HG03432 (cell line): ENCODE data around the gene KRT79.
"Not testable (repeated sequence)": the region's sequence is repeated elsewhere in the genome, so short reads cannot be mapped to it uniquely, and the experiment has no call there.

Experiments
- ATAC-seq: cut with Tn5 transposase; IDR thresholded peaks from one replicate; pipeline ENCODE4 v1.9.1; 2021; ENCODE audit warnings: mild to moderate bottlenecking, moderate library complexity; ENCODE audit not compliant: unreplicated experiment

The KRT79 gene

DNA sequence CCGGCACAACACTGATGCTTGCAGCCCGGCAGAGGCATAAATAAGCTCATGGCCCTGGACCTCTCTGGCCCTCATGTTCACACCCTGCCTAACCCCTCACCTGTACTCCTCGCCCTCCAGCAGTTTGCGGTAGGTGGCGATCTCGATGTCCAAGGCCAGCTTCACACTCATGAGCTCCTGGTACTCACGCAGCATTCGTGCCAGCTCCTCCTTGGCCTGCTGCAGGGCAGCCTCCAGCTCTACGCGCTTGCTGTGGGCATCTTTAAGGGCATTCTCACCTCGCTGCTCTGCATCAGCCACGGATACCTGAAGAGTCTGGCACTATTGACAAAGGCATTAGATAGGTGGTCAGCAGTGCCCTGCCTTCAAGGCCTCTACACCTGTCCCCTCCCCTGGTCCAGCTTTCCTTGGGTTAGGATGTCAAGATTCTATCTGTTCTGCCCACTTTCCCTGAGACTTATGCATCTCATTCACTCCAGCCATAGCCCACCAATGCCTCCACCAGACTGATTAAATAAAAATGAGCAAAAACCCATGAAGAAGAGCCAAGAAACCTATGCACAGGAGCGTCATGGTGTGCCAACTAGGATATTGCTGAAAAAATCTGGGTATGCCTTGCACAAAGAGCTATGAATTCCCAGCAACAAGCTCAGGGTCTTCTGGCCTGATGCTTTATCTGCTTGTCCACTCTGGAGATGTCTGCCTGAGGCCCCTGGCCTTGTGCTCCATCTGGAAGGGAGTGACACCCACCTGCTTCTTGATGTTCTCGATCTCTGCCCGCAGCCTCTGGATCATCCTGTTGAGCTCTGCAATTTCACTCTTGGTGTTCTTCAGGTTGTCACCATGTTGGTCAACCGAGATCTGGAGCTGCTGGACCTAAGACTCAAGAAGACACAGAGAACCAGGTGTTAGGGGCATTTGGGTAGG, 26.3 kb downstream of the KRT79 start:
- ATAC-seq: no peak

DNA sequence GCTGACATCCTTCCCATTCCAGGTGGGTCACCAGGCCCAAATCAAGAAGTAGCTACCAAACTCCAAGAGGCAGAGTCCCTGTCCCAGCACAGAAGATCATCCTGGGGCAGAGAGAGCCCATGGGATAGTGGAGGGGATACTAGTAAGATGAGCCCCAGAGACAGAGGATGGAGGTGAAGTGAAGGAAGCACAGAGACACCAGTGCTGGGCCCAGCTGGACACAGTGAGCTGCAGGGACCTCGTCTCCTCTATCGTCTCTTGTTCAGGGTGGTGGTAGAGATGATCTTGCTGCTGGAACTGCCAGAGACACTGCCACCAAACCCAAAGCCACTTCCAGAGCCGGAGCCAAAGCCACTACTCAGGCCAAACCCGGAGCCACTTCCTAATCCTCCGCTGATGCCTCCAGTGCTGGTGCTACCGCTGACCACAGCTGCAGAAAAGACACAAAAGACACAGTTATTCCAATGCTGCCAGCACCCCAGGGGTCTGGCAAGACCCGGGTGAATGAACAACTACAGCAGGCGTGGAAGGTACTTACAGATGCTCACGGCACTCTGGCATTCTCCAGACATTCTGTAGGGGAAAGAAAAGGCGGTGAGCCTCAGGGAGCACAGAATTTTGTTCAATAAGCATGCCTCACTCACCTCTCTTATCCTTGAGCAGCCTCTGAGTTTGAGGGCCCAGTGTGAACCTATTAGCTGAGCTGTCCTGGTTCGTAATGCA, 27.1 kb downstream of the KRT79 start:
- no peak for ATAC-seq

DNA sequence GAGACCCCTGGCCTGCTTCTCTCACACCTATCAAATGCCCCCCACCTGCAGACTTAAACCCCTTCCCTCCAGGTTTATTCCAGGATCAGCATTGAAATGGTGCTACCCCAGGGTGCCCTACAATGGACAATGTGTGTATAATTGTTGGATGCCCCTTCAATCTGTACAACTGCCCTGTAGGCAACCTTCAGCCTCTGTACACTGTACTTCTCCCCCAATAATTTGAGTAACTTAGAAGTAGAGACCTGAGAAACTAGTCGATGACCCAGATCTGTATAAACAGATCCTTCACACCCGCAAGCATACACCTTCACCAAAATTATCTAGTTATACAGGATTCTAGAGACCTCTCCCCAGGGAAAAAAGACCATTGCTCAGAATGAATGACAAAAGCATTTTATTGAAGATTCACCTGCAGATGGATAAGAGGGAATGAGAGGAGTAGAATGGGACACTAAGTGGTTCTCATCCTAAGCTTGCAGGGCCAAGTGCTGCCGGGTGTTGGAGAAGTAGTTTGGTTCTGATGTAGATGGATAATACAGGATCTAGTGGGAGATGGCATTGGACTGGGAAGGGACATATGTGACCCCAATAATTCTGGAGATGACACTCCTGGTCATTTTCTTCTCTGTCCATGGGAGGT, 27.8 kb downstream of the KRT79 start:
- ATAC-seq: no peak

DNA sequence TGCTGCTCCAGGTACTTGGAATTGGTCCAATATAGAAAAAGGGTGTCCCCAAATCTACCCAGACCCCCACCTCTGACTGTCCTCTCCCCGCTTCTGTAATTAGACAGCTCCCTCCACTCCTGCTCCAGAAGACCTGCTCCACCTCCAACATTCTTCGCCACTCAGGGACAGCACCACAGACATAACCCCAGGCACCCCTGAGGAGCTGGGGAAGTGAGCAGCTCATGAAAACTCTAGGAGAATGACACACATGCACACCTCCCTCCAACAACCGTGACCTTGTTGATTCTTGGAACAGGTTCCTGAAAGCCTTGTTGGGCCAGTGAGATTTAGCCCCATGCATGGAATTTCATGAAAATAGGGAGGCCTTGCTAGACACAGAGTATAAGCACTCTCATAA, 28.4 kb downstream of the KRT79 start:
- ATAC-seq: no peak

DNA sequence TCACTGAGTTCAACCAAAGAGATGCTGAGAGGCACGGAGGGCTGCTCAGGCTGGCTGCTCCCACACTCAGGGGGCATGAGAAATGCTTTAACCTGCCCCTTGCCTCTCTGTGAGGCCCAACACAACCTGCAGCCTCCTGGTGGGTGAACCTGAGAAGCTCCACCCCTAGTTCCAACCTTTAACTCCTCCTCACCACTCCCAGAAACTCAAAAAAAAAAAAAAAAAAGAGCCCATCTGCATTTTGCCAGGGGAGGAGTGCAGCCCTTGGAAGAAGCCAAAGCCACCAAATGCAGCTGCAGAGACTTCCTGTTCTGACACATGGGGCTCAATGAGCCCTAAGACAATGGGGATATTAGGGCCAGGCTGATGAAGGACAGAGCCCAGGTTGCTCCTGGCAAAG, 29.1 kb downstream of the KRT79 start:
- ATAC-seq: no peak

DNA sequence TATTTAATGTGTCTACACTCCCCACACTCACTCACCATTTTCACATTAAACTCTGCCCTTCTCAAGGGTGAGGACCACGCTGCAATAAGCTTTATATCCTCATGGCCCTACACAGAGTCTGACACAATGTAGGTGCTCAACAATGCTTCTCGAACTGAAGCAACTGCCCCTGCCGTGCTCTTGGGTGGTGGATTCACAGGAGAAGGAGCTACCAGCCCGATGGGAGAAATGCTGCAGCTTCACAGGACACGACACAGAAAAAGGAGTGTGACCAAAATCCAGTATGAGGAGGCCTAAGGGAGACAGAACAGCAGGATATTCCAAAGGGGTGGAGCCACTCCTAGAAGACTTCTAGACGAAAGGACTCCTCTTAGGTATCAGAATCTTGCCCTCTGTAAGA, 31.7 kb downstream of the KRT79 start:
- no peak for ATAC-seq

DNA sequence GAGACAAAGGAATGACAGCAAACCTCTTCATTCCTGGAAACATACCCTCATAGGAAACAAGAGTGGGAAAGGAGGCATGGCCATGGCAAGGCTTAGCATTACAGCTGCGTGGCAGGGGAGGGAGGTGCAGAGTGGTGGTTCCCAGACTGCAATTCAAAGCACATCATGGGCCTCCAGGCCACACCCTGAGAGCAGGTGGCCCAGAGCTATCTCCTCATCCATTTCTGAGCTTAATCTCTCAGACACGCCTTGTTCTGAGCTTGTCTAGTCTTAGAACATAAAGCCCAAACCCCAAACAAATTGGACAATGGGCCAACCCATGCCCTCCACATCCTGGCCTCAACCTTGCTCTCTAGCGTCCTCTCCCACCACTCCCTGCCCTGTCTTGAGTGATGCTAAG, 32.3 kb downstream of the KRT79 start:
- ATAC-seq: no peak

DNA sequence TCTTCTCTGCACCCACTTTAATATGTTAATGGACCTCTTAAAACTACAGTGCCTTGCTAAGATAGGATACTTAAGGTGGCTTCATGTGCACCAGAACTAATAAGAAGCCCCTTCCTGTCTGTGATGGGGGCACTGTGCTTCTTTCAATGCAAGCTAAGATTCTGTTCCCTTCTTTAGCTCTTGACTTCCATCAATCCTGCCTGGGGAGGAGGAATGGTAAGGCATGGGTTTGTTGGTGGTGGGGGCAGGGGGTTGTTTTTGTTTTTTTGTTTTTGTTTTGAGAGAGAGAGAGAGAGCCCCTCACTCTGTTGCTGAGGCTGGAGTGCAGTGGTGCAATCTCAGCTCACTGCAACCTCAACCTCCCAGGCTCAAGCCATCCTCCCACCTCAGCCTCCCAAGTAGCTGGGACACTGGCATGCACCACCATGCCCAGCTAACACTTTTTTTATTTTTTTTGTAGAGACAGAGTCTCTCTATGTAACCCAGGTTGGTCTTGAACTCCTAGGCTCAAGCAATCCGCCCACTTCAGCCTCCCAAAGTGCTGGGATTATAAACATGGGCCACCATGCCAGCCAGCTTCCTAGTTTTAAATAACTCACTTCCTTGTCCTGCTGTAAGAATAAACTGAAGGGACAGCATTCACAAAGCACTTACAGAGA, 33.7 kb downstream of the KRT79 start:
- ATAC-seq: no peak

DNA sequence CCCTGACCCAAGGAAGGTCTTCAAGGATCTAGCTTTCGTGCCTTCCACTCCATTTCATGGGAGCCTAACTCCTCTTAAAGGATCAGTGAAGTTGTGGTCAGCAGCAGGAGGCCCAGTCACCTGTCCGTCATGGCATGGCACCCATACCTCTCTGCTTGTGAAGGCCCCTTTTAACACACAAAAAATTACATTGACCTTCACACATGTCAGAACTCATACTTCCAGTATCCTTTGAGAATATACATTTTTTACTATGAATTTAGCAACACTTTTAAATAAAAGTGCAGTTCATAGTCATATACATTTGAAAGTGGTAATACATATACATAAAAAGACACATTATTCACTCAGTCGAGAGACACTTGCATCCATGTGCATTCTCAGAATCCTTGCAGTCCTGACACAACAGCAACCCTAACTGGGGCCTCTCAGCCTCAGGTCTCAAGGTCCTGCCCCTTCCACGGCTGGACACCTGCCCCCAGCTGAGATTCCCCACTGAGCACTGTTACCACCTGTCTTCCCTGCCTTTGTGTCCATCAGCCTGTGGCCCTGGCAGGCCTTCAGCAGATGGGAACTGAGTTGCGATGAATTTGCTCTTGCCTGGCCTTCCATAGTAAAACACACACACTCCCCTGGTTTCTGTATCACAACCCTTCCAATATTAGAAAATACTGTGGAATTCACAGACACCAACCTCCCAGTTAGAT, 34.5 kb downstream of the KRT79 start:
- ATAC-seq: no peak

DNA sequence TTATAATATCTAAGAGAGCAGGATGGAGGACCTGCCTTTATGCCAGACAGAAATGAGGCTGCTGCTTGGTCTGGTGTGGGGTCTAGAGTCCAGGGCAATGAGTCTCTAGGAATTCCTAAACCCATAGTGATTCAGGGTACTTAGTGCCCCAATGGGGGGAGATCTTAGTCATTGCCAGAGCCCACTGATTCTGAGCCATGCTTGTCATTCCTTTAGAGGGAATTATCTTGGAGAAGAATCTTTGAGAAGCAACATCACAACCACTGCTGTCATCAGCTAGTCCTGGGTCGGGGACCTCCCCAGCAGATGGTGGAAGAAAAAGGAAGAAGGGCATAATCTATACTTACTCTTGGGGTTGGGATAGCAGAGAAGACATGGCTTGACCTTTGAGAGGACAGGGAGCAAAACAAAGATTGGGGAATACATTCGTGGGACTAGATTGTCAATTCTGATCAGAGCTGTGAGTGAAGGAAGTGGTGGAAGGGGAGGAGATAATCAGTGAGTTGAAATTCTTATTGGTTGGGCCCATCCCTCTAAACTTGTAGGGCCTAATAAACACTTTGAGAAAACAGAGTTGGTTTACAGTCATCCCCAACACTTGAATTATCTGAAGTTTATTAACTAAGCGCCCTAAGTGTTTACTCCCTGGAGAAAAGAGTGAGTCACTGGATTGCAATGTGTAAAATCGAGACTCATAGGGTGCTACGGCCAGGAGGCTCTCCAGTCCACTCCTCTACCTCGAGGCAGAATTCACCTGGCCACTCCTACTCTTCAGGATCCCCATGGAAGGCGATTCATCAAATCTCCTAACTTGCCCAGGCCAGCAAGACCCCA, 35.2 kb downstream of the KRT79 start:
- ATAC-seq: no peak

DNA sequence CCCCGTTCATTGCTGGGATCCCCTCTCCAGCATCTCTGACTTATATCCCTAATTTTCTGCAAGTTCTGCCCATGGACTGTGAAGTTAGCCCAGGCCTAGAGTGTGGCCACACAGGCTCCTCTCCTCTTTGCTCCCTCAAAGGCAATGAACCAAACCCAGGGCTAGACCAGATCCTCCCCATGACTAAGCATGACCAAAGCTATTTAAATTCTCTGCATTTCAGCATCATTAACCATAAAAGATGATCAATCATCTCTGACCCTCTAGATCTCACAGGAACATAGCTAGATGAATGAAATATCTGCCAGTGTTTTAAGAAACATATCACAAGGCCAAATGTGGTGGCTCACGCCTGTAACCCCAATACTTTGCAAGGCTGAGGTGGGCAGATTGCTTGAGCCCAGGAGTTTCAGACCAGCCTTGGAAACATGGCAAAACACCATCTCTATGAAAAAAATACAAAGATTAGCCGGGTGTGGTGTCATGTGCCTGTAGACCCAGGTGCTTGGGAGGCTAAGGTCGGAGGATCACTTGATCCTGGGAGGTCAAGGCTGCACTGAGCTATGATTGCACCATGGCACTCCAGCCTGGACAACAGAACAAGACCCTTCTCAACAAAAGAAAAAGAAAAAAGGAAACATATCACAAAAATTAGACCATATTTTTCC, 36.0 kb downstream of the KRT79 start:
- ATAC-seq: no peak

DNA sequence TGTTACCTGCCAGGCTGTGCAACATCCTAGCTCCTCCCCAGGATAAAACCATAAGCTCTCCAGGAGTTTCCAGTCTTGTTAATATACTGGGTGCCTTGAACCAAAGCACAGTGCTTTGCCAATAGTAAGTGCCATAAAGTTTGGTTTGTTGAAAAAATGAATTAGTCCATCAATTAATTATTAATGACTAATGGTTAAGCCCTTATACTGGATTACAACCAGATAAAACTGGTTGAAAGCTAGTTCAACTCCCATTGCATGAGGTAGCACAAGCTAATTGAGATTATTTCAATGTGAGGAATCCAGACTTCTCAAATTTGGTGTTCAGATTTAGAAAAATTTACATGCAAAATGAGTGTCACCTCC, 36.6 kb downstream of the KRT79 start:
- ATAC-seq: no peak

DNA sequence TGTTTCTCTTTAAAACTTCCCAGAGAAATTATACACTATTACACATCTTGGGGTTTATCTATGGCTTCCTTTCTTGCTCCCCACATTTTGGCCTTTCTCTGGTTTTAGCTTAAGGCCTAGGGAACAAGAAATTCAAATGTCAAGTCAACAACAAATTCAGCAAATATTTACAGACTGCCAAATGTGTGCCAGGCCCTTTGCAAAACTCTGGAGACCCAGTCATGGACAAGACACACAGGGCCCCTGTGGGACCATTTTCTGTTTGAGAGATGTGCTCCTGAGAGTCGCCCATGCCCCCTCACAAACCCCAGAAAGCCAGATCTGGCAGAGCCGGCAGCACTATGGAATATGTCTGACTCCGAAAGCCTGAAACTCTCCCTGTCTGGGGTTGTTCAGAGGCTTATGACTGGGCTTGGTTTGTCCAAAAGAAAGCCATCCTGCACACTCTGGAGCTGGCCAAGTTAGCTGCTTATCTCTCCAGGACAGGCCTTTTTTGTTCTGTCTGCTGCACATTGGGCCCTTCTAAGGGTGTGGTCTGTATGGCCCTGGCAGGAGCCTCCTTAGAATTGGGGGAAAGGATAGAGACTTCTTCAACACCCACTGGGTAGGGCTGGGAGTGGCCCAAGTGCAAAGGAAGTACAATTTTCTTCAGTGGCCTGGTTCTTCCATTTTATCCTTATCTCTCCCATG, 37.1 kb downstream of the KRT79 start:
- no peak for ATAC-seq

DNA sequence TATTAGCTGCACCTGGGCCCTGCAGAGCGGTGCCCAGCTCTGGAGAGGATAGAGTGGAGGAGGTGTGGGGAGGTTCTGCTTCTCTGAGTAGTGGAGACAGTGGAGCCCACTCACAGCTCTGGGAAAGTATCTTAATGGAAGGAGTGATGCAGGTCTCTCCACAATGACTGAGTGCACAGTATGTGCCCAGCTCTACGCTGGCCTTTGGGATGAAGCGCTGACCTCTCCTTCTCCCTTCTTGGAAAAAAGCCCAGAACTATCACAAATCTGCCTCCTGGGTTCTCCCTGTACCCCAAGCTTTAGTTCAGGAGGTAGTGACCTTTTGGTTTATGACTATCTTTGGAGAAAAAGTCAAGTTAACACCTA, 37.7 kb downstream of the KRT79 start:
- ATAC-seq: no peak

DNA sequence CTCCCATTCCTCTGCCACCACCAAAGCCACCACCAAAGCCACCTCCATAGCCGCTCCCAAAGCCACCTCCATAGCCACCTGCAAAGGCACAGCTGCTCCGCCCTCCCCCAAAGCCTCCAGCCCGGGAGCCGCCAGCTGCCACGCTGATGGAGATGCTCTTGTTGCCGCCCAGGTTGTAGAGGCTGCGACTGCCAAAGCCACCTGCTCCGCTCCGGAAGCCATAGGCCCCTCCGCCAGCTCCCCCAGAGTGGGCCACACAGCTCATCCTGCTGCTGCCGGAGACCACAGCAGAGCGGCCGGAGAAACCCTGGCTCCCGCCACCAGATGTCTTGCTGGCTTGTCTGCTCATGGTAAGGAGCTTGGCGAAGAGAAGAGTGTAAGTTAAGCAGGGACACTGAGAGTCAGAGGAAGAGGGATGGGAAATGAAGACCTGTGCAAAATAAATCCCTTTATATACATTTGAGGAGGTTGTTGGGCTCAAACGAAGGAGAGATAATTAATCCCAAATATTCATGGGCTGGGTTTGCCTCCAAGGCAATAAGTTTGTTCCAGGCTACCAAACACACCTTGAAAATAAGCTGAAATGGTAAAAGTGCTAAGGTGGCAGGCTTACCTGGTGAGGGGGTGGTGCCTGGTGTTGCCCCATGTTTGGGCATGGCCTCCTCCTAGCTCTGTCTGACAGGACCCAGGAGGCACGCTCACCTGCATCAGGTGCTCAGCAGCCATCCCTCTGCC, 38.2 kb downstream of the KRT79 start, which contains the start of gene KRT3:
Gene KRT3, minus strand, starts transcription at position 424 of the 735 bp plus-strand sequence. Its CDS starts 75 bp downstream, at position 349.
- no peak for ATAC-seq

DNA sequence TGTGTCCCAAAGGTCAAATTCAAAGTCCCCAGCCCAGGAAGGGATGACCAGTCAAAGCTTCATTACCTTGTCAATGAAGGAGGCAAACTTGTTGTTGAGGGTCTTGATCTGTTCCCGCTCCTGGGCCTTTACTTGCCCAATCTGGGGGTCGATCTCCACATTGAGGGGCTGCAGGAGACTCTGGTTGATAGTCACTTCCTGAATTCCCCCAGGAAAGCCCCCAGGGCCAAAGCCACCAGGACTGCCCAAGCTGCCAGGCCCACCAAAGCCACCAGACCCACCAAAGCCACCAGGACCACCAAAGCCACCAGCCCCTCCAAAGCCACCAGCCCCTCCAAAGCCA, 38.8 kb downstream of the KRT79 start:
- ATAC-seq: not testable (repeated sequence)

DNA sequence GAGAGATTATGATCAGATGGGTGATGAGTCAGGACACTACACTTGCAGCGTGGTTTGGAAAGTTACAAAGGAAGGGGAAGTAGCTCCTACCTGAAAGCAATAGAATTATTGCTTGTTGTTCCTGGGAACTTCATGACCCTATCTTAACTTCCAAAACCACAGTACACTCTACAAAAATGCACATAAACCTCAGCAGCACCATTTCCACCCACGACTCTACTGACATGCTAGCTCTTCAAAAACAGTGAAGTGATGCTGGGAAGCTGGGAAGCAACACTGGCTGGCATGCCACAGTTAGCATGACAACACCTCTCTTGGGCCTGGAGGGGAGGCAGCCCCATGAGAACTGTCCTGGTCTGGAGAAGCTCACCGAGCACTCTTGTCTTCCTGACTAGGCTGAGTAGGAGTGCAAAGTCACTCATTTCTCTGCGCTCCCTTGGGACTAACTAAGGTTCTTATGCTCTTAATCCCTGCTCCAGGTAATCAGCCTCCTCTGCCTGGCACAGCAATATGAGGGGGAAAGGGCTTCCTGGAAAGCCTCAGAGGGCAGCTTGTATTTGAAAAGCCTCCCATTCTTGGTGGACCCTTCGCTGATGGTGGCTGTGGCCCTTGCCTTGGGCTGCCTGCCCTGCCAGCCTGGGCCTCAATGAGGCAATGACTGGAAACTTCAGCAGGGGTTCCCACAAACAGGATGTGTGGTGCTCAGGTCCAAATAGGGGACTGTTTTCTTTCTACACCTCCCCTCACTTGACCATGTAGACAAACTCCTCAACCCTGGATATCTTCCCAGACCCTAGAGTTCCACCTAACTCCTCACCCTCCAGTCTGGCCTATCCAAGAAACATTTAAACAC, 39.4 kb downstream of the KRT79 start:
- ATAC-seq: no peak
